HG03025 (cell line): ENCODE data around the gene SLC6A7.

Experiments
- ATAC-seq: cut with Tn5 transposase; IDR thresholded peaks from one replicate; pipeline ENCODE4 v1.9.1; 2021; ENCODE audit warnings: mild to moderate bottlenecking, moderate library complexity; ENCODE audit not compliant: unreplicated experiment, low FRiP score

Gene SLC6A7

DNA sequence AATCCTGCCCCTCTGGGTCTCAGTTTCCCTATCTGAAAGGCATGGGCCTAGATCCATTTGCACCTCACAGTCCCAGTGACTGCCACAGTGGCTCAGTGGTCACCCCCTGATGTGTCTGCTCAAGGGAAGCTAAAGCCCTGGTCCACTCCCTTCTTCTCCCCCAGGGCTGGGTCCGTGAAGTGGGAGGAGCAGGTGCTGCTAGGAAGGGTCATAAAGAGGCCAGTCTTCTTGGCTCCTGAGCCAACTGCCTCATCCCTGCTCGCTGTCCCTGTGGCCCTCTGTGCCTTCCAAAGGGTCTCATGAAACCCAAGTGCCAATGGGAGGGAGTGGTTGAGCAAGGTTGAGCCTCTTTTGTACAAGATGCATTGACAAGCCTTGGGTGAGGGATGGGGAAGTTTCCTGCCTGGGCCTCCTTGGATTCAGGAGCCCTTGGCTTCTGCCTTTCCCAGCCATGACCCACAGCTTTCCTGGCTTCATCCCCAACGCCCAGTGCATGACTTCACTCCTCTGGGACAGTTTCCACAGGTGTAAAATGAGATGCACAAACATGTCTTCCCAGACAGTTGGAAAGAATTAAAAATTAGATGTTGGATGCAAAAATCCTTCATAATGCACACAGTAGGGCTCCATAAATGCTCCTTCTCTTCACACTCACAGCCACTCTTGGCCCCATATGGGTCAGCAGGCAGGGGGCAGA, 1.6 kb upstream of the SLC6A7 start:
- ATAC-seq: no peak

DNA sequence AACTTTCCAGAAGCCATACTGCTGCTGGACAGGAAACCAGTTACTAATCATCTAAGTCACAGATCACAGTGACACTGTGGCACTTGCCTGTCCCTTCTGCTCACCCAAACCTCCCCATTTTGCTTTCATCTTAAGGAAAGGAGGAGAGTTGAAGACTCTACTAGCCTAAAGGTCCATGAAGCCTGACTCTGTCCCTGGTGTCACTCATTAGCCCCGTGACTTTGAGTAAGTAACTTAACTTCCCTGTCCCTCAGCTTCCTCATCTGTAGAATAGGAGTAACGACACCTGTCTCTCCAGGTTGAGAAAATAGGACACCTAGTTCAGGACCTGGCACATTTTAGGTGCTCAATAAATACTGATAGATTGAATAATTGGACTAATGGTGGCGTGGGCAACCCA, 536 bp upstream of the SLC6A7 start:
- no peak for ATAC-seq

DNA sequence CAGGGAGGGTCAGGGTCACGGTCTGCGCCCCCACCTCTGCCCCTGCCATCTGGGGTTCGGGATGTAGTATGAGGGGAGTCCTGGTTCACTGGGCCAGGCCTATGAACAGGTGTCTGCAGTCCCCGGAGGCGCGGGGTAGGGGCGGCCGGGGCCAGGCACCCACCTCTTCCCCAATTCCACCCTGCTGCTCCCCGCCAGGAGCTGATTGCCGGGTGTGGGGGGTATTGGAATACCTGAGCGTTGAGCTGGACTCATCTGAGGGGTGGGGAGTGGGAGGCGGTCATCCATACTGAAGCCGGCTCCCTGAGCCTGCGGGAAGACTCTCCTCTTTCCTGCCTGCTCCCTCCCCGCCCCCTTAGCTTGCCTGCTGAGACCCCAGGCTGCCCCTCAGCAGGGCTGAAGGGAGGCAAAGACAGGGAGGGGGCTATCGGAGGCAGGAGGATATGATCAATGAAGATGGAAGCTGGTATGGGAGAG, 679 bp downstream of the SLC6A7 start:
- ATAC-seq: no peak

DNA sequence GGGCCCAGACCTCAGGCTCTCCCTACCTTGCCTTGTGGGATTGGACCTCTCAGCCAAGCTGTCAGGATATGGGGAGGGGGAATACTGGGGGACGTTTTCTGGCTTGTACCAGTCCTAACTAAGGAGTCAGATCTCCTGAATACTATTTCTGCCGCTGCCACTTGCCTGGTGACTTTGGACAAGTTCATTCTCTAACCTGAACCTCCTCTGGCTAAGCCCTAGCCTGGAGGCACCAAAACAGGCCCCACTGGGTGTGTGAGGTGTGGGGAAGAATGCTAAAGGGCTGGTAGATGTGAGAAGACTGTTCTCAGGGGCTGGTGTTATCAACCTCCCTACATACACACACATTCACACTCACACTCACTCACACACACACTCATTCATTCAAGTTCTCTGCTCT, 1.1 kb downstream of the SLC6A7 start:
- no peak for ATAC-seq

DNA sequence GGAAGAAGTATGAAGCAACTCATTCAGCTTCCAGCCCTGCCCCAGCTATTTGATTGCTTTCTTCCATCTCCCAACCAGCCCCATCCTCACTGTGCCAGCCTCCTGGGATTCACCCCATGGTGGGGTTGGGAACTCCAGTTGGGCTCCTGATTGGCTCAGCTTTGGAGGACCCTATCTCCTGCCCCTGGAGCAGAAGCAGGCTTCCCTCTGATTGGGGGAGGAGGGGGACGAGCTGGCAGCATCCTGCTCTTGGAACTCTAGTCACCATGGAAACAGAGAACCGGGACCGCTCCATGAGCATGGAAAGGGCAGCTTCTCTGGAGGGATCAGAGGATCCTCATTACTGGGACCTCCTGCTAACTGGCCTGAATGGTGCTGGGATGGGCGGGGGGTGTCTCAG, 2.6 kb downstream of the SLC6A7 start:
- ATAC-seq: no peak

DNA sequence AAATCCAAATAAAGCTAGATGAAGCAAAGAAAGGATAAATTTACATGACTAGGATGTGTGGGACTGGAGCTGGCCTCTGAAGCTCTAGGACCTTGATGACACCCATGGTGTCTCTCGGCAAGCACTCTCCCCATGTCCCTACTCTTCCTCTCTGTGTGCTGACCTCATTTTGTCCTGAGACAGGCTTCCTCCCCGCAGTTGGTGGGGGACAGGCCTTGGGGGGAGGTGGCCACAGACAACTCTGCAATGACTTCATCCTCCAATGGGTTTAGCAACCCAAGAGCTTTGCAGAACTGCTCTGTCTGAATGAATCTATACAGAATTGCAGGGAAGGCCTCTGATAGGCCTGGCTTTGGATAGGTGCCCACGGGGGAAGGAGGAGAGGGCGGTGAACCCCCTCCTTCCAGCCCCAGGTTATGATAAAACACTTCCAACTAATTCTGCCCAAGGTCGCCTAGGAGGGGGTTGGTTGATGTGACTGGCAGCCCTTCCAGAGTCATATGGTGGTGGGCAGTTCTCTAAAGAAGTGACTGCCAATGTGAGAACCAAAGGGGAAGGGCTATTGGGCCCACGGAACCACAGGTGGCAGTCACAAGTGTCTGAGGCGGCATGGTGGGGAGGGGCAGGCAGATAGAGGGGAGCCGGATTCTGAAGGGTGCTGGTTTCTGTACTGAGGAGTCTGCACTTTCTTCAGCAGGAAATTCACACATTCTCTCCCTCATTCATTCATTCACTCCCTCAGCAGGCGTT, 6.0 kb downstream of the SLC6A7 start:
- no peak for ATAC-seq

DNA sequence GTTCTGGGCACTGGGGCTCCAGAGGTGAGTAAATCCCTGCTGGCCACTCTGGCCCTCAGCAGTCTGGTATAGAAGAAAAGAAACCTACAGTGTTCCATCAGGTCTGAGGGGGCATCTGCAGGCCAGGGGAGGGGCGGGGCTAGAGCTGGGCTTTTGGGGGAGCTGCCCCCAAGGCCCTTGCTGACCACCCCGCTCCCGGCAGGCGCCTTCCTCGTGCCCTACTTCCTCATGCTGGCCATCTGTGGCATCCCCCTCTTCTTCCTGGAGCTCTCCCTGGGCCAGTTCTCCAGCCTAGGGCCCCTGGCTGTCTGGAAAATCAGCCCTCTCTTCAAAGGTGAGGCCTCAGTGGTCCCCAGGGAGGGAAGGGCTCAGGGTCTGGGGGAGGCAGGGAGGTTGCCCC, 6.7 kb downstream of the SLC6A7 start:
- ATAC-seq: no peak

DNA sequence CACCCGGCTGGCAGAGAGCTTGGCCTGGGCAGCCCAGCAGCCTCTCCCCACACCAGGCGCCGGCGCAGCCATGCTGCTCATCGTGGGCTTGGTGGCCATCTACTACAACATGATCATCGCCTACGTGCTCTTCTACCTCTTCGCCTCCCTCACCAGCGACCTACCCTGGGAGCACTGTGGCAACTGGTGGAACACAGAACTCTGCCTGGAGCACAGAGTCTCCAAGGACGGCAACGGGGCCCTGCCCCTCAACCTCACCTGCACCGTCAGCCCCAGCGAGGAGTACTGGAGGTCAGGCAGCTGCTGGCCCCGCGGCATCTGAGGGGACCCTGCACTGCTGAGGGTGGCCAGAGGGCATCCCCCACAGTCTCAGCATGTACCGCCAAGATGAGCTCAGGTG, 7.1 kb downstream of the SLC6A7 start:
- no peak for ATAC-seq

DNA sequence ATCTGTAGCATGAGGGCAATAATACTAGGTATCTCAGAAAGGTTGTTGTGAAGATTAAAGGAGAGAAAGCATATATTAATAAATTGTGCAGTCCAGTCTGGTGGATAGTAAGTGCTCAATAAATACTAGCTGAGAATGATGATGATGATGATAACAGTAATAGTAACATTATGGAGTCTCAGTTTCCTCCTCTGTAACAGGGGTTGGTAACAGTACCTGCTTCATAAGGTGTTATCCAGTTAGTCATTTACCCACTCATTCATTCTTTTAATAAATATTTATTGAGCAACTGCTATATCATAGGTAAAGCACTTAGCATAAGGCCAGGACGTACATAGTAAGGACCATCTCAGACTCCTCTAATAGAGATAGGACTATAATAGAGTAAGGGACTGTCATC, 7.6 kb downstream of the SLC6A7 start:
- no peak for ATAC-seq

DNA sequence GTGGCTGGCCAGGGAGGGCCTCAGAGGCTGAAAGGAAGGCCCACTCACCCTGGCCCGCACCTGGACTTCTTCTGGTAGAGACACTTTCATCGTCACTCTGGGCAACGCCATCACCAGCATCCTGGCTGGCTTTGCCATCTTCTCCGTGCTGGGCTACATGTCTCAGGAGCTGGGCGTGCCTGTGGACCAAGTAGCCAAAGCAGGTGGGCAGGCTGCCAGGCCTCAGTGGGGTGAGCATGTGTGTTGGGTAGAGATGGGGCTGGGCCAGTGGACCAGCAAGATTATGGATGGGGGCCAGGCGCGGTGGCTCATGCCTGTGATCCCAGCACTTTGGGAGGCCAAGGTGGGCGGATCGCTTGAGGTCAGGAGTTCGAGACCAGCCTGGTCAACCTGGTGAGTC, 12.6 kb downstream of the SLC6A7 start:
- ATAC-seq: no peak

DNA sequence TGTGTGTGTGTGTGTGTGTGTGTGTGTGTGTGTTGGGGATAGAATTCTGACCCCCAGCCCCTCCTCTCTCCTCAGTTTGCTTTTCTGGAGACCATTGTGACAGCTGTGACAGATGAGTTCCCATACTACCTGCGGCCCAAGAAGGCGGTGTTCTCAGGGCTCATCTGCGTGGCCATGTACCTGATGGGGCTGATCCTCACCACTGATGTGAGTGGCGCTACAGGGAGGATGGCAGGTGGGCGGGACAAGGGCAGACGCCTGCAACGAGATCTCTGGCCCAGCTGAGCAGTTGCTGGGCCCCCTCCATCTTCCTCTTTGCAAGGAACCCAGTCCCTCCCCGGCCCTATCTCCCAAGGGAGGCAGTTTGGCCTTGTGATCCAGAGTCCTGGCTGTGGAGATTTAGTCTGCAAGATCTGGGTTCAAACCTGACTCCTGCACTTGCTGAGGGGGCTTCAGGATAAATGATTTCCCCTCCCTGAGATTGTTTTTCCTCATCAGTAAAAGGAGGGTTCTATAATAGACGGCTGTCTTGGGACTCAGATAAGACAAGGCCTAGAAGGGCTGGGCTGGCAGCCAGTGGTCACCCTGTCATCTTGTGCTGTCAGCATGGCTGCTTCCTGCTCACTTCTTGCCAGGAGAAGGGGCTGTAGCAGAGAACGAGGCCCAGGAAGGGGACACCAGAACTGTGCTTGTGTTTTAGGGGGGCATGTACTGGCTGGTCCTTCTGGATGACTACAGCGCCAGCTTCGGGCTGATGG, 14.1 kb downstream of the SLC6A7 start:
- ATAC-seq: no peak

DNA sequence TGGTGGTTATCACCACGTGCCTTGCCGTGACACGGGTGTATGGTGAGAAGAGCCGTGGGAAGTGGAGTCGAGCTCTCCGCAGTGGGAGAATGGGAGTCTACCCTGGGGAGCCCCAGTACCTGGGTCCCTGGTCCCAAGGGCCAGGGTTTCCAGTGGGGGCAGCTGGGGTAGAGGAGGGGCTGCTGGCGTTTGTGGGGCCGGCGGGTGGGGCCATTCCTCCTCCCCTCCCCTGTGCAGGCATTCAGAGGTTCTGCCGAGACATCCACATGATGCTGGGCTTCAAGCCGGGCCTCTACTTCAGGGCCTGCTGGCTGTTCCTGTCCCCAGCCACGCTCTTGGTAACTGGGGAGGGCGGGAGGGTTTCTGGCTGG, 14.7 kb downstream of the SLC6A7 start:
- ATAC-seq: no peak

DNA sequence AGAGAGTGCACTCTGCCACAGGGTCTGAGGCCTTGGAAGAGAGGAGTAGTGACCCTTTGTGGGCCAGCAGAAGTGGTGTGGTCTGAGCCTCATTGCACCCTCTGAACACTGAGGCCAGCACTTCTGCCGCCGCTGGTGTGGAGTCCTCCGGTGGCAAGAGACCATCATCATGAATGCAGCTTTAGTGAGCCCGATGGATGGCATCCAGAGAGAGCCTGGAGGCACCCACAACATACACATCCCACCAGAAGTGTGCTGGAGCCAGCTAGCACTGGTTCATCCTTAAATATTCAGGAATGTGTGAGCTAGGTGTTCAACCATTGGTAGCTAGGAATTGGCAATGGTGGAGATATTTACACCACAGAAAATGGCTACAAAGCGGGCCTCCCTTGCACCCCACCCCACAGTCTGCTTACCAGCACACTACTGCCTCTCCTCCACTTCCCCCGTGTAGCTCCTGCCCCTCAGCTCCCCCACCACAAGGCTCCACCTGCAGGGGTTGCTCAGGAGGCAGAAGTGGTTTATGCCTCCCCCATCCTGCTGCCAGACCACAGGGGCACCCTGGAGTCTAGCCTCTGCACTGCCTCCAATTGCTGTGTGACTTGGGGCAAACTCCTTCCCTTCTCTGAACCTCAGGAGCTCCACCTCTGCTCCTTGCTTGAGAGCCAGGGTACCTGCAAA, 16.4 kb downstream of the SLC6A7 start:
- ATAC-seq: no peak

DNA sequence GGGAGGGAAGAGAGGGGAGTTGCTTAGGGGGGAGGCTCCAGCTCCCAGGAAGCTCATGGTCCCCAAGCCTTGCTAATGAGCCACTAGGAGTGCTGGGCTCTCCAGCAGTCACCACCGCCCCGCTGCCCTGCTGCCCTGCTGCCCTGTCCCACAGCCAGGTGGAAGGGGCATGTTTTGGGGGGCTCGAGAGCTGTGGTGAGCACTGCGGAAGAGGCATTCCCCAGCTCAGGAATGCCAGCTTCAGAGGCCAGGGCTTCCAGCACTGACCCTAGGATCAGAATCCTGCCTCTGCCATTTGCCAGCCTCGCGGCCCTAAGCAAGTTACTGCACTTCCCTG, 16.9 kb downstream of the SLC6A7 start:
- ATAC-seq: no peak

DNA sequence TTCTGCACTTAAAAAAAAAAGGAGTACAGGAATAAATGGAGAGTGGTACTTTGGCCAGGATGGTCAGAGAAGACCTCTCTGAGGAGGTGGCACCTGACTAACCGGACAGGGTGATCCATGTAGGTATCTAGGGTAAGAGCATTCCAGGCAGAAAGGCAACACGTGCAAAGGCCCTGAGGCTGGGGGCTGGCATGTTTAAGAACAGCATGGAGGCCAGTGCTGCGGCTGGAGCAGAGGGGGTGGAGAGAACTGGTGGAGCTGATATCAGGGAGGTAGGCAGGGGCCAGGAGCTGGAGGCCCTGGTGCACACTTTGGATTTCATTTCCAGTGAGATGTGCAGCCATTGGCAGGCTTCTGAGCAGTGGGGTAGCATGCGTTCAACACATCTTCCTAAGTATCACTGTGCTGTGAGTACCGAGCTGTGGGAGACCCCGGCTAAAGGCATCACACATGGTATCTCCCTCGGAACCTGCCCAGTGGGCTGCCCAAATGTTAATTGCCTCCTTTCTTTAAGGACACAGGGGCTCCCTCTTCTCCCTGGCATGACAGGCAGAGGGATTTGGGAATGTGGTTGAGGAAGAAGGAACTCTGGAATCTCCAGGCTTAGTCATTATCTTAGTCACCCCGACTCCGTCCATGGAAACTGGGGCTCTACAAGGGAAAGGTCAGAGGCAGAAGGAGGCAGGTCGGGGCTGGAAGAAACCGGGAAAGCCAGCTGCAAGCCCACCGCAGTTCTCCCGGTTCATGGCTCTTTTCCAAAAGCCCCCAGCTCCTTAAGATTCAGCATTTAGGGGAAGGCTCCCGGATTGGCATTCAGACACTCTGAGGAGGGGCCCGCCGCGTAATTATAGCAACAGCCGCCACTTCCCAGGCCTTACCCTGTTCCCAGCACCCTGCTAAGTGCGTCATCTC, 18.6 kb downstream of the SLC6A7 start:
- ATAC-seq: no peak

DNA sequence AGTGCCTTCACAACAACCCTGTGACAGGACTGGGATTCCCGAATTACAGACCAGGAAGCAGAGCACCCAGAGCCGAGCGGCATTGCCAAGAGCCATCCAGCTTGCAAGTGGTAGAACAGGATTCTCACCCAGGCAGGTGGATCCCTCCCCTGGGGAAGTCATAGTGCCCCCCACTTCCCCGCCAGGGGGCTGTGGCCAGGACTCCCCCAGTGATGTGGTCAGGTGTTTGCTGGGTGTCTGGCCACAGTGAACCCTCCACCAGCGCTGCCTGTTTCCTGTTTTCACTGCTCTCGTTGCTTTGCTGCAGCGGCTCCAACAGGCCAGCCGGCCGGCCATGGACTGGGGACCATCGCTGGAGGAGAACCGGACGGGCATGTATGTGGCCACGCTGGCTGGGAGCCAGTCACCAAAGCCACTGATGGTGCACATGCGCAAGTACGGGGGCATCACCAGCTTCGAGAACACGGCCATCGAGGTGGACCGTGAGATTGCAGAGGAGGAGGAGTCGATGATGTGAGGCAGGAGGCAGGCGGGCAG, 19.3 kb downstream of the SLC6A7 start:
- no peak for ATAC-seq

DNA sequence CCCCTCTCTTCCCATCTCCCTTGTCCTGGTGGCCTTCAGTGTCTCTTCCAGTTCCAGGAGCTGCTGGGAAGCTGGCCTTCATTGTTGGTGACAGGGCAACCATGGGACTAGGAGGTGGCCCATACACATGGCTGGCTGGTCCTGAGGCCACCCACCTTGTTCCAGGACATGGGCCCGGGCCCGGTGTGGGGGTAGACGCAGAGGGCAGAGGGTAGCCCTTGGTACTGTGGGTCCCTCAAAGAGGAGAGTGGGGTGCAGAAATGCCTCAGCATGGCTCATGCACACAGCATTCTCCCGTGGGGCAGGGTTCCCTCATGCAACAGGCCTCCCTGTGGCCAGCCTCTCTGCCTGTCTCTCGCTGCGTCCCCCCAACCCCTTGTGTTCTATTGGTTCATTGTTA, 20.8 kb downstream of the SLC6A7 start:
- ATAC-seq: no peak

DNA sequence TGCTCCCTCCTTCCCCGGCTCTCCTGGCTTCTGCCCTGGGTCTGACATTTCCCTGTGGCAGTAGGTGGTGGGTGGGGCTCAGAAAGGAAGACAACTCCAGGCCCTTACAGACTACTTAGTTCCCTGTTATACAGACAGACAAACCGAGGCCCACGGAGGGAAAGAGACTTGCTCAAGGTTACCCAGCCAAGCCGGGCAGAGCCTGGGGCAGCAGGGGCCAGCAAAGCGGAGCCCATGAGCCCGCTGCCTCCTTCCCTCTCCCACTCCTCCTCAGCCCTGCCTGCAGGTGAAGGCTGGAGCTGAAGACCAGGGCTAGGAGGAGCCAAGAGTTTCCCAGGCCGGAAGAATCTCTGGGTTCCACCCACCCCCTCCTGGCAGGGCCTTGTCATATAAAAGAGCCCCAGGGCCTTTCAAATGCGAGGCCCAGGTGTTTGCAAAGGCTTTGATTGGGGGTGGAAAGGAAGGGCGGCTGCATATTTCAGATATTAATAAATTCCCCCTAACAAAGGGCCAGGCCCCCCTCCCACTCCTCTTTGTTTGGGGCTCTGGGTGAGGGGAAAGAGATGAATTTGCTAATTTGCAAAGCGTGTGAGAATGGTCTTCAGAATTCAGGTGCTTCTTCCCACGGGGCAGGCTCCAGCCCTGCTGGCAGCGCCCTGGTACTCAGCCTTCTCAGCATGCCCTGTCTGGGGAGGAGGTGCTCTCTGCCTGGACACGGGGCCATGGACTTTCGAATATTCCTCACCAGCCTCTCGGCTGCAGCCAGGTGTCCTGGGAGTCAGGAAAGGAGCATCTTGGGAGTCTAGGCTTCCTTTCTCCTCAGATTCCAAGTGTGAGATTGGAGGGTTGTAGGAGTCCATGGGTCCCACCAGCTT, 21.5 kb downstream of the SLC6A7 start:
- ATAC-seq: no peak

DNA sequence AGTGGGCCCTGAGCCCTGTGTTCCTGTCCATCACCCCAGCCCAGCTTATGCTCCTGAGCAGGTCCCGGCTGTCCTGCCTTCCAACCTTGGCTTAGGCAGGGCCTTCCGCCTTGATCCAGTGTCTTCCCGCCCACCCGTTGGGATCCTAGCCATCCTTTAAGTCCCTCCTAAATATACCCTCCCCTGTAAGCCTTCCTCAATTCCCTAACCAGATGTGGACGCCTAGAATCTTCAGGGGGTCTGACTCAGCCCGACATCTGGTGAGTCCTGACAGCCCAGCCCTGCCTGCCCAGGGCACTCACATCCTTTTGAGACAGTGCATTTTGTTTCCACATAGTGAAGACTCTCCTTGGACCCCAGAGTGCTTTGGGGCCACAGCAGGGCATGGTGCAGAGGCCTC, 23.7 kb downstream of the SLC6A7 start:
- no peak for ATAC-seq
